Measurements from ENCODE around the gene ZBTB8B. TPM values are rescaled to one million over a fixed set of nuclear protein-coding genes. Genes with fewer than 3 reads are reported as not detected.

The ZBTB8B gene
- total RNA-seq, 1 experiment from 2014 or later = 0.08 TPM

- in situ Hi-C loops (cut with HindIII; ENCODE audit: low pct_unique_long_range_greater_than_20kb, low sequenced_read_pairs) (no loop called here), intact Hi-C loops (cut with micrococcal nuclease; ENCODE audit: unreplicated experiment) (no loop called here)
- ChIA-PET CTCF (interaction anchor here (0.6 kb wide), 1 partner anchor 626 kb away, joined by 5 read pairs; no protein-coding TSS in a partner anchor), POLR2A (interaction anchor here (0.6 to 0.7 kb wide), 3 partner anchors 53 to 97 kb away, joined by 5 to 8 read pairs (median 5); no protein-coding TSS in a partner anchor)
- H3K9me3 ChIP-seq (ENCODE audit: control insufficient read depth, insufficient read depth, low read depth, low read length) = no peaks in the 10 kb centered on the region
- no peak for TF ChIP-seq CTCF (IDR thresholded peaks at IDR 0.05)
- TF ChIP-seq REST (IDR thresholded peaks at IDR 0.05; ENCODE audit: insufficient read depth in 1 of 2, low read depth in 2 of 2, low read length in 1 of 2) = no peak
- TF ChIP-seq TCF7L2 (IDR thresholded peaks at IDR 0.05; ENCODE audit: low read depth, low read length) = no peak
- TF ChIP-seq SIN3A (IDR thresholded peaks at IDR 0.05; ENCODE audit: borderline replicate concordance, insufficient read depth, low read depth, low read length) = no peak
- TF ChIP-seq POLR2AphosphoS5 (IDR thresholded peaks at IDR 0.05; ENCODE audit: low read depth, low read length) = no peak
- no peak overlapping the region for H3K4me3 ChIP-seq (ENCODE audit: low read depth in 2 of 2, low read length in 2 of 2)
- no peaks in the 10 kb centered on the region for H3K36me3 ChIP-seq (ENCODE audit: control insufficient read depth, insufficient read depth, low read length)
- H3K4me1 ChIP-seq (ENCODE audit: control insufficient read depth, insufficient read depth, low read length) = no peaks in the 10 kb centered on the region; the same call in 1 of the 2 replicates
- H3K27me3 ChIP-seq (ENCODE audit: control insufficient read depth, insufficient read depth, low read length) = no peaks in the 10 kb centered on the region
- ATAC-seq (no peak), DNase-seq (ENCODE audit: low read depth, low spot score) (no peak)
- BruUV-seq (replicated peaks) = no TSS peak
- no peak overlapping the region for H3K27ac ChIP-seq (ENCODE audit: low read length)
Observed at GRCh38 chr1:32501865-32502264, 37.0 kb downstream of the ZBTB8B start.

DNA sequence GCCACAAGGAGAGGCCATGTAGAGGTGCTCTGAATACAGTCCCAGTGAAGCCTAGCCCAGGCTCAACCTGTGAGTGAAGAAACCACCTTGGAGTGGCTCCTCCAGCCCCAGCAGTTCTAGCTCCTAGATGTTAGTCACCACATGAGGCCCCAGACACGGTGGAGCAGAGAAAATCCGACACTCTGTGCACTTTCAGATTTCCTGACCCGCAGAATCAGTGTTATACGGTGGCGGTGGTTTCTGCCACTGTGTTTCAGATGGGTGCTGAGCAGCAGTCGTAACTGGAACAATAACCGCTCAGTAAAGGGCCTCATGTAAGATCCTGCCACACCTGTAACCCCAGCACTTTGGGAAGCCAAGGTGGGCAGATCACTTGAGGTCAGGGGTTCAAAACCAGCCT lies 38.3 kb downstream of the ZBTB8B start:
- intact Hi-C loops (cut with micrococcal nuclease; ENCODE audit: unreplicated experiment) = no loop called here
- ChIA-PET POLR2A (no interaction called here), CTCF (no interaction called here)

More for the DNA sequence above, 38.3 kb downstream of the ZBTB8B start:
- Histone ChIP-seq H3K36me3 (ENCODE audit: control insufficient read depth, insufficient read depth, low read length) (no peaks in the 10 kb centered on the region), H3K9me3 (ENCODE audit: control insufficient read depth, insufficient read depth, low read depth, low read length) (no peaks in the 10 kb centered on the region), H3K27ac (ENCODE audit: low read length) (no peak overlapping the region), H3K4me1 (ENCODE audit: control insufficient read depth, insufficient read depth, low read length) (no peaks in the 10 kb centered on the region; the same call in 1 of the 2 replicates), H3K4me3 (ENCODE audit: low read depth in 2 of 2, low read length in 2 of 2) (no peak overlapping the region), H3K27me3 (ENCODE audit: control insufficient read depth, insufficient read depth, low read length) (no peaks in the 10 kb centered on the region)
- in situ Hi-C loops (cut with HindIII; ENCODE audit: low pct_unique_long_range_greater_than_20kb, low sequenced_read_pairs) = no loop called here
- no TSS peak for BruUV-seq (replicated peaks)
- TF ChIP-seq TCF7L2 (IDR thresholded peaks at IDR 0.05; ENCODE audit: low read depth, low read length) = no peak
- TF ChIP-seq POLR2AphosphoS5 (IDR thresholded peaks at IDR 0.05; ENCODE audit: low read depth, low read length) = no peak
- no peak for TF ChIP-seq SIN3A (IDR thresholded peaks at IDR 0.05; ENCODE audit: borderline replicate concordance, insufficient read depth, low read depth, low read length)
- TF ChIP-seq REST (IDR thresholded peaks at IDR 0.05; ENCODE audit: insufficient read depth in 1 of 2, low read depth in 2 of 2, low read length in 1 of 2) = no peak
- no peak for TF ChIP-seq CTCF (IDR thresholded peaks at IDR 0.05)
- no peak for ATAC-seq
- DNase-seq (ENCODE audit: low read depth, low spot score) = no peak

Measured in Panc1 (cell line).